Cardiac muscle cell (in vitro differentiated cells and primary cell): Measurements from ENCODE around the gene C21orf58. TPM values are rescaled to one million over a fixed set of nuclear protein-coding genes. Genes with fewer than 3 reads are reported as not detected.

ENCODE experiments used
- DNase-seq, 2 donors: peaks; one replicate each; pipeline versions ENCODE4 v3.0.0 to v3.0.0-alpha.2; 2010 to 2017; ENCODE audit warnings: low read depth in 1 of 2, low spot score in 1 of 2
- H3K27ac ChIP-seq: fragments of 200-600 bp; sonication (generic); 2 replicates; pipeline ENCODE4 v1.5.1; 2016
- H3K27me3 ChIP-seq: fragments of 200-600 bp; sonication (generic); 2 replicates; pipeline ENCODE4 v1.6.0; 2016; ENCODE audit warnings: control low read depth
- H3K36me3 ChIP-seq: fragments of 200-600 bp; sonication (generic); 2 replicates; pipeline ENCODE4 v1.5.1; 2016; ENCODE audit warnings: control low read depth
- H3K4me1 ChIP-seq: fragments of 200-600 bp; sonication (generic); 2 replicates; pipeline ENCODE4 v1.8.1; 2017; ENCODE audit warnings: low read depth, mild to moderate bottlenecking, mixed run types
- H3K4me3 ChIP-seq: fragments of 200-600 bp; sonication (generic); 2 replicates; pipeline ENCODE4 v1.5.1; 2016; ENCODE audit warnings: mild to moderate bottlenecking
- H3K9me3 ChIP-seq: fragments of 200-600 bp; sonication (generic); 2 replicates; pipeline ENCODE4 v1.5.1; 2017; ENCODE audit warnings: low read depth, mild to moderate bottlenecking, control low read depth
- CTCF ChIP-seq: IDR thresholded peaks from 2 replicates; pipeline ENCODE4 v1.5.1; 2012; ENCODE audit warnings: low read depth, mild to moderate bottlenecking, low read length
- polyA plus RNA-seq: library from polyadenylated mRNA; unstranded; fragments of >200 nt; fragmentation: Nextera tagmentation; extraction: Ambion mirVana; gene quantifications from 2 replicates; pipeline ENCODE4 v1.2.1, GENCODE V29; 2016
- total RNA-seq: library from RNA; depleted of rRNA; stranded (reverse); fragments of >200 nt; gene quantifications from 2 replicates; pipeline ENCODE4 v1.2.3, GENCODE V29; 2016

The C21orf58 gene
- total and polyA plus RNA-seq, 2 experiments from 2014 or later, result 11.1 to 32.6 TPM

- TF ChIP-seq CTCF, result no peak
- Histone ChIP-seq H3K4me3 (peak overlapping the region; percentile 86), H3K36me3 (no peaks in the 10 kb centered on the region), H3K9me3 (no peaks in the 10 kb centered on the region), H3K4me1 (peaks cover 10% of the 10 kb centered on the region), H3K27ac (peak overlapping the region; percentile 65), H3K27me3 (no peaks in the 10 kb centered on the region)
- peak in 1 of 2 donors; percentile 28 for DNase-seq
These were observed 402 bp downstream of the C21orf58 start for GRCh38 chr21:46323227-46323709.

- Histone ChIP-seq H3K9me3 (no peaks in the 10 kb centered on the region), H3K4me1 (peaks cover 10% of the 10 kb centered on the region), H3K4me3 (peak overlapping the region; percentile 86), H3K36me3 (no peaks in the 10 kb centered on the region), H3K27me3 (no peaks in the 10 kb centered on the region), H3K27ac (peak overlapping the region; percentile 65)
- peak; percentile 21 to 45 for DNase-seq
- TF ChIP-seq CTCF, result no peak
These were observed 1.1 kb downstream of the C21orf58 start for GRCh38 chr21:46322351-46323226.

GRCh38 chr21:46320331-46320801, 3.3 kb downstream of the C21orf58 start:
- H3K4me1 ChIP-seq, result peaks cover 7% of the 10 kb centered on the region
- no peaks in the 10 kb centered on the region for H3K9me3 ChIP-seq
- peak in 1 of 2 donors; percentile 6 for DNase-seq
- H3K27ac ChIP-seq, result no peak overlapping the region
- no peaks in the 10 kb centered on the region for H3K36me3 ChIP-seq
- H3K4me3 ChIP-seq, result no peak overlapping the region
- no peak for TF ChIP-seq CTCF
- no peaks in the 10 kb centered on the region for H3K27me3 ChIP-seq

- DNase-seq, result no peak
- Histone ChIP-seq H3K27ac (no peak overlapping the region), H3K4me3 (no peak overlapping the region), H3K9me3 (no peaks in the 10 kb centered on the region), H3K27me3 (no peaks in the 10 kb centered on the region), H3K36me3 (no peaks in the 10 kb centered on the region), H3K4me1 (peaks cover 7% of the 10 kb centered on the region)
- TF ChIP-seq CTCF, result no peak
These were observed 4.5 kb downstream of the C21orf58 start for GRCh38 chr21:46319186-46319585.

- no peak for DNase-seq
- Histone ChIP-seq H3K27me3 (no peaks in the 10 kb centered on the region), H3K27ac (no peak overlapping the region), H3K4me1 (peaks cover 7% of the 10 kb centered on the region), H3K4me3 (no peak overlapping the region), H3K9me3 (no peaks in the 10 kb centered on the region), H3K36me3 (no peaks in the 10 kb centered on the region)
- TF ChIP-seq CTCF, result no peak
These were observed 5.2 kb downstream of the C21orf58 start for GRCh38 chr21:46318464-46318845.
